ENCODE results near the gene PTX3.

GRCh38 chr3:157407769-157408168, 28.9 kb upstream of the PTX3 start:
- TF ChIP-seq CTCF (IDR thresholded peaks at IDR 0.05) (no peak), POLR2A (IDR thresholded peaks at IDR 0.05; ENCODE audit: low read depth) (no peak), POLR2AphosphoS5 (IDR thresholded peaks at IDR 0.05) (no peak)

All from esophagus muscularis mucosa (tissue), 3 donors.